Activated CD4-positive, alpha-beta T cell treated with anti-CD3 and anti-CD28 coated beads, Interleukin-10, Interleukin-2, amounts not matched to agents 100 ng/mL and 50 ng/mL, durations not matched to agents 16 hours and 8 hours (primary cell): ENCODE results near the gene SPAG7.

Experiments
- DNase-seq: peaks from one replicate; pipeline ENCODE4 v3.0.0-alpha.2; 2020

Gene SPAG7

GRCh38 chr17:4949321-4950074, 18.1 kb downstream of the SPAG7 start:
- DNase-seq: peak; percentile 90

GRCh38 chr17:4948931-4949320, 18.7 kb downstream of the SPAG7 start:
- peak; percentile 90 for DNase-seq

- DNase-seq: peak; percentile 95
These were observed 19.3 kb downstream of the SPAG7 start, which contains the start of gene PFN1 for GRCh38 chr17:4948166-4948930. Gene PFN1, minus strand, starts transcription at chr17:4948530. Its CDS starts 136 bp downstream, at chr17:4948394.

- peak; percentile 86 for DNase-seq
These were observed 20.0 kb downstream of the SPAG7 start for GRCh38 chr17:4947411-4948165.

- no peak for DNase-seq
These were observed 20.6 kb downstream of the SPAG7 start for GRCh38 chr17:4947010-4947410.

- no peak for DNase-seq
These were observed 21.2 kb downstream of the SPAG7 start for GRCh38 chr17:4946312-4946976.

GRCh38 chr17:4945944-4946280, 21.7 kb downstream of the SPAG7 start:
- peak; percentile 31 for DNase-seq

GRCh38 chr17:4945176-4945943, 22.3 kb downstream of the SPAG7 start:
- DNase-seq: peak; percentile 93

- peak; percentile 56 for DNase-seq
These were observed 23.0 kb downstream of the SPAG7 start for GRCh38 chr17:4944554-4945175.

- DNase-seq: peak; percentile 87
These were observed 23.5 kb downstream of the SPAG7 start for GRCh38 chr17:4944163-4944553.

GRCh38 chr17:4942760-4943508, 24.7 kb downstream of the SPAG7 start:
- DNase-seq: no peak

GRCh38 chr17:4941319-4941610, 26.4 kb downstream of the SPAG7 start:
- no peak for DNase-seq

GRCh38 chr17:4940555-4941318, 26.9 kb downstream of the SPAG7 start:
- peak; percentile 72 for DNase-seq

GRCh38 chr17:4939796-4940554, 27.6 kb downstream of the SPAG7 start, which contains the start of the genes RNF167 and SLC25A11:
Gene RNF167, plus strand, starts transcription at chr17:4940268. Its CDS starts 642 bp downstream, at chr17:4940910.
Gene SLC25A11, minus strand, starts transcription at chr17:4940046. Its CDS starts 136 bp downstream, at chr17:4939910.
- peak; percentile 99 for DNase-seq

- peak; percentile 22 for DNase-seq
These were observed 28.1 kb downstream of the SPAG7 start for GRCh38 chr17:4939546-4939795.

GRCh38 chr17:4938688-4939545, 28.7 kb downstream of the SPAG7 start:
- DNase-seq: no peak

- DNase-seq: no peak
These were observed 29.5 kb downstream of the SPAG7 start for GRCh38 chr17:4938069-4938491.

- DNase-seq: no peak
These were observed 30.1 kb downstream of the SPAG7 start for GRCh38 chr17:4937553-4937952.

- no peak for DNase-seq
These were observed 31.2 kb downstream of the SPAG7 start for GRCh38 chr17:4936436-4936835.
